WTC11 (cell line): Measurements from ENCODE around the gene SLC24A3. TPM values are rescaled to one million over a fixed set of nuclear protein-coding genes. Genes with fewer than 3 reads are reported as not detected.

Experiments used
- ATAC-seq: fragments of 200-7000 bp; cut with Tn5 transposase; 2 replicates; pipeline ENCODE4 v1.10.0; 2021; ENCODE audit warnings: mild to moderate bottlenecking, moderate library complexity
- CTCF ChIA-PET: fragments of 300-600 bp; sonication (Branson Sonifier 250); formaldehyde crosslinking; loops from one replicate; lab custom pipeline; 2021; ENCODE audit warnings: antibody characterized with exemption; lab: Charles Lee
- POLR2A ChIA-PET: fragments of 350-600 bp; sonication (Branson Sonifier 250); formaldehyde crosslinking; loops from one replicate; lab custom pipeline; 2021; ENCODE audit warnings: antibody characterized with exemption; lab: Charles Lee
- DNase-seq: peaks from one replicate; pipeline ENCODE4 v3.0.0; 2021; ENCODE audit warnings: low spot score
- H3K27ac Mint-ChIP-seq: 2 replicates; pipeline ENCODE4 v1.8.0; 2021; ENCODE audit warnings: mixed read lengths
- H3K27me3 Mint-ChIP-seq: 2 replicates; pipeline ENCODE4 v1.8.0; 2021; ENCODE audit warnings: low read depth, mild to moderate bottlenecking, moderate library complexity, mixed read lengths
- H3K36me3 Mint-ChIP-seq: 2 replicates; pipeline ENCODE4 v1.8.0; 2021; ENCODE audit warnings: mixed read lengths
- H3K4me1 Mint-ChIP-seq: 2 replicates; pipeline ENCODE4 v1.8.0; 2022; ENCODE audit warnings: mixed read lengths
- H3K4me3 Mint-ChIP-seq: 2 replicates; pipeline ENCODE4 v1.8.0; 2021; ENCODE audit warnings: mild to moderate bottlenecking, moderate library complexity, mixed read lengths
- H3K9me3 Mint-ChIP-seq: 2 replicates; pipeline ENCODE4 v1.8.0; 2021; ENCODE audit warnings: mixed read lengths
- ATF3 ChIP-seq: sonication (generic); formaldehyde crosslinking; conservative IDR thresholded peaks from 2 replicates; pipeline ENCODE4 v1.8.1; 2022; ENCODE audit warnings: mild to moderate bottlenecking, missing genetic modification reagents
- CBFB ChIP-seq: sonication (generic); formaldehyde crosslinking; IDR thresholded peaks from 2 replicates; pipeline ENCODE4 v1.8.1; 2022; ENCODE audit warnings: mild to moderate bottlenecking, low read depth, missing genetic modification reagents
- CREB1 ChIP-seq: sonication (generic); formaldehyde crosslinking; IDR thresholded peaks from 2 replicates; pipeline ENCODE4 v1.8.0; 2023; ENCODE audit warnings: mild to moderate bottlenecking, missing genetic modification reagents
- GABPB1 ChIP-seq: sonication (generic); formaldehyde crosslinking; IDR thresholded peaks from 2 replicates; pipeline ENCODE4 v1.8.1; 2023; ENCODE audit warnings: mild to moderate bottlenecking, missing genetic modification reagents
- IRF1 ChIP-seq: sonication (generic); formaldehyde crosslinking; IDR thresholded peaks from 2 replicates; pipeline ENCODE4 v1.8.0; 2023; ENCODE audit warnings: missing genetic modification reagents
- JAZF1 ChIP-seq: fragments of 250-450 bp; sonication (Bioruptor Pico); IDR thresholded peaks from 2 replicates; pipeline ENCODE4 v1.9.0; 2021; ENCODE audit warnings: moderate library complexity, mild to moderate bottlenecking, inconsistent platforms
- MLX ChIP-seq: sonication (generic); formaldehyde crosslinking; IDR thresholded peaks from 2 replicates; pipeline ENCODE4 v1.8.1; 2023; ENCODE audit warnings: mild to moderate bottlenecking, missing genetic modification reagents, moderate library complexity
- MXD4 ChIP-seq: fragments of 250-450 bp; sonication (Bioruptor Pico); IDR thresholded peaks from 2 replicates; pipeline ENCODE4 v1.8.0; 2021; ENCODE audit warnings: mild to moderate bottlenecking, moderate library complexity, borderline replicate concordance
- RELA ChIP-seq: sonication (generic); formaldehyde crosslinking; IDR thresholded peaks from 2 replicates; pipeline ENCODE4 v1.8.1; 2022; ENCODE audit warnings: missing genetic modification reagents, mild to moderate bottlenecking, borderline replicate concordance
- SOX15 ChIP-seq: fragments of 250-450 bp; sonication (Bioruptor Pico); IDR thresholded peaks from 2 replicates; pipeline ENCODE4 v1.9.0; 2021; ENCODE audit warnings: mild to moderate bottlenecking
- SP1 ChIP-seq: sonication (generic); formaldehyde crosslinking; conservative IDR thresholded peaks from 2 replicates; pipeline ENCODE4 v1.8.1; 2022; ENCODE audit warnings: missing genetic modification reagents
- STAT6 ChIP-seq: sonication (generic); formaldehyde crosslinking; conservative IDR thresholded peaks from 2 replicates; pipeline ENCODE4 v1.8.1; 2023; ENCODE audit warnings: mild to moderate bottlenecking, low read depth, missing genetic modification reagents, moderate library complexity
- TCF7 ChIP-seq: sonication (generic); formaldehyde crosslinking; IDR thresholded peaks from 2 replicates; pipeline ENCODE4 v1.8.0; 2022; ENCODE audit warnings: mild to moderate bottlenecking, low read depth, missing genetic modification reagents, moderate library complexity
- TEAD4 ChIP-seq: sonication (generic); formaldehyde crosslinking; IDR thresholded peaks from 2 replicates; pipeline ENCODE4 v1.8.0; 2022; ENCODE audit warnings: mild to moderate bottlenecking, missing genetic modification reagents
- TP53 ChIP-seq: sonication (generic); formaldehyde crosslinking; IDR thresholded peaks from 2 replicates; pipeline ENCODE4 v1.8.1; 2023; ENCODE audit warnings: mild to moderate bottlenecking, missing genetic modification reagents
- ZNF281 ChIP-seq: sonication (generic); formaldehyde crosslinking; IDR thresholded peaks from 2 replicates; pipeline ENCODE4 v1.8.0; 2023; ENCODE audit warnings: mild to moderate bottlenecking, missing genetic modification reagents
- ZNF317 ChIP-seq: sonication (generic); formaldehyde crosslinking; IDR thresholded peaks from 2 replicates; pipeline ENCODE4 v1.8.1; 2023; ENCODE audit warnings: low read depth, mild to moderate bottlenecking, moderate library complexity, missing genetic modification reagents, borderline replicate concordance
- ZNF416 ChIP-seq: fragments of 250-450 bp; sonication (Bioruptor Pico); IDR thresholded peaks from 2 replicates; pipeline ENCODE4 v1.9.0; 2021; ENCODE audit warnings: mild to moderate bottlenecking, inconsistent platforms
- ZNF671 ChIP-seq: fragments of 250-450 bp; sonication (Bioruptor Pico); IDR thresholded peaks from 2 replicates; pipeline ENCODE4 v1.8.0; 2021; ENCODE audit warnings: mild to moderate bottlenecking
- total RNA-seq: library from RNA; stranded (reverse); gene quantifications from 3 replicates; pipeline ENCODE4 v1.2.3, GENCODE V29; 2021
- TF ChIP-seq, protein P1 (sequence below): fragments of 200-600 bp; IDR thresholded peaks from 2 replicates; pipeline ENCODE4 v1.8.0; 2022; ENCODE audit warnings: antibody characterized with exemption
- TF ChIP-seq, protein P2 (sequence below): sonication (generic); formaldehyde crosslinking; IDR thresholded peaks from 2 replicates; pipeline ENCODE4 v1.8.0; 2022; ENCODE audit warnings: mild to moderate bottlenecking, missing genetic modification reagents
- TF ChIP-seq, protein P3 (sequence below): sonication (generic); formaldehyde crosslinking; IDR thresholded peaks from 2 replicates; pipeline ENCODE4 v1.8.0; 2022; ENCODE audit warnings: mild to moderate bottlenecking, missing genetic modification reagents
- TF ChIP-seq, protein P4 (sequence below): sonication (generic); formaldehyde crosslinking; IDR thresholded peaks from 2 replicates; pipeline ENCODE4 v1.8.1; 2022; ENCODE audit warnings: low read depth, missing genetic modification reagents, borderline replicate concordance

Gene SLC24A3
- total RNA-seq, 1 experiment from 2014 or later: 5.7 TPM

GRCh38 chr20:19628570-19629134 is 416.2 kb downstream of the SLC24A3 start:
- Mint-ChIP-seq H3K4me1 (peaks cover 4% of the 10 kb centered on the region), H3K36me3 (peaks cover 12% of the 10 kb centered on the region), H3K4me3 (no peak overlapping the region), H3K27ac (peak overlapping the region; percentile 69), H3K27me3 (no peaks in the 10 kb centered on the region), H3K9me3 (peaks cover 14% of the 10 kb centered on the region)
- ChIA-PET CTCF (interaction anchor here (0.6 to 2.6 kb wide), 19 partner anchors 9 to 783 kb away, joined by 3 to 27 read pairs (median 3); no protein-coding TSS in a partner anchor), POLR2A (interaction anchor here (1.2 kb wide), 1 partner anchor 29 kb away, joined by 16 read pairs; no protein-coding TSS in a partner anchor)
- peak; percentile 75 for DNase-seq
- ATAC-seq: peak; percentile 89
- no peak for TF ChIP-seq TP53
- TF ChIP-seq SP1 (CRISPR knock-in tag): no peak
- no peak for TF ChIP-seq JAZF1 (CRISPR knock-in tag)
- peak; percentile 99 for TF ChIP-seq GABPB1 (CRISPR knock-in tag)
- TF ChIP-seq CBFB (CRISPR knock-in tag): no peak
- TF ChIP-seq, protein P1, sequence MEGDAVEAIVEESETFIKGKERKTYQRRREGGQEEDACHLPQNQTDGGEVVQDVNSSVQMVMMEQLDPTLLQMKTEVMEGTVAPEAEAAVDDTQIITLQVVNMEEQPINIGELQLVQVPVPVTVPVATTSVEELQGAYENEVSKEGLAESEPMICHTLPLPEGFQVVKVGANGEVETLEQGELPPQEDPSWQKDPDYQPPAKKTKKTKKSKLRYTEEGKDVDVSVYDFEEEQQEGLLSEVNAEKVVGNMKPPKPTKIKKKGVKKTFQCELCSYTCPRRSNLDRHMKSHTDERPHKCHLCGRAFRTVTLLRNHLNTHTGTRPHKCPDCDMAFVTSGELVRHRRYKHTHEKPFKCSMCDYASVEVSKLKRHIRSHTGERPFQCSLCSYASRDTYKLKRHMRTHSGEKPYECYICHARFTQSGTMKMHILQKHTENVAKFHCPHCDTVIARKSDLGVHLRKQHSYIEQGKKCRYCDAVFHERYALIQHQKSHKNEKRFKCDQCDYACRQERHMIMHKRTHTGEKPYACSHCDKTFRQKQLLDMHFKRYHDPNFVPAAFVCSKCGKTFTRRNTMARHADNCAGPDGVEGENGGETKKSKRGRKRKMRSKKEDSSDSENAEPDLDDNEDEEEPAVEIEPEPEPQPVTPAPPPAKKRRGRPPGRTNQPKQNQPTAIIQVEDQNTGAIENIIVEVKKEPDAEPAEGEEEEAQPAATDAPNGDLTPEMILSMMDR: peak; percentile 80
- TF ChIP-seq ATF3 (CRISPR knock-in tag): 0 out of 2 replicates have a peak, but pooled peaks have one; percentile 67
- TF ChIP-seq, protein P2, sequence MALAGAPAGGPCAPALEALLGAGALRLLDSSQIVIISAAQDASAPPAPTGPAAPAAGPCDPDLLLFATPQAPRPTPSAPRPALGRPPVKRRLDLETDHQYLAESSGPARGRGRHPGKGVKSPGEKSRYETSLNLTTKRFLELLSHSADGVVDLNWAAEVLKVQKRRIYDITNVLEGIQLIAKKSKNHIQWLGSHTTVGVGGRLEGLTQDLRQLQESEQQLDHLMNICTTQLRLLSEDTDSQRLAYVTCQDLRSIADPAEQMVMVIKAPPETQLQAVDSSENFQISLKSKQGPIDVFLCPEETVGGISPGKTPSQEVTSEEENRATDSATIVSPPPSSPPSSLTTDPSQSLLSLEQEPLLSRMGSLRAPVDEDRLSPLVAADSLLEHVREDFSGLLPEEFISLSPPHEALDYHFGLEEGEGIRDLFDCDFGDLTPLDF (CRISPR knock-in tag): no peak
- TF ChIP-seq MXD4 (CRISPR knock-in tag): no peak

GRCh38 chr20:19631410-19631809 is 419.0 kb downstream of the SLC24A3 start:
- CTCF ChIA-PET: no interaction called here
- TF ChIP-seq ZNF281 (no peak), ZNF317 (CRISPR knock-in tag) (no peak), STAT6 (no peak), ZNF416 (CRISPR knock-in tag) (no peak), TCF7 (no peak), IRF1 (CRISPR knock-in tag) (no peak), CREB1 (CRISPR knock-in tag) (no peak), ZNF671 (no peak), TEAD4 (CRISPR knock-in tag) (no peak), RELA (CRISPR knock-in tag) (no peak), MLX (CRISPR knock-in tag) (no peak), SOX15 (CRISPR knock-in tag) (no peak)
- TF ChIP-seq, protein P3, sequence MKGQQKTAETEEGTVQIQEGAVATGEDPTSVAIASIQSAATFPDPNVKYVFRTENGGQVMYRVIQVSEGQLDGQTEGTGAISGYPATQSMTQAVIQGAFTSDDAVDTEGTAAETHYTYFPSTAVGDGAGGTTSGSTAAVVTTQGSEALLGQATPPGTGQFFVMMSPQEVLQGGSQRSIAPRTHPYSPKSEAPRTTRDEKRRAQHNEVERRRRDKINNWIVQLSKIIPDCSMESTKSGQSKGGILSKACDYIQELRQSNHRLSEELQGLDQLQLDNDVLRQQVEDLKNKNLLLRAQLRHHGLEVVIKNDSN (CRISPR knock-in tag): no peak
- TF ChIP-seq, protein P4, sequence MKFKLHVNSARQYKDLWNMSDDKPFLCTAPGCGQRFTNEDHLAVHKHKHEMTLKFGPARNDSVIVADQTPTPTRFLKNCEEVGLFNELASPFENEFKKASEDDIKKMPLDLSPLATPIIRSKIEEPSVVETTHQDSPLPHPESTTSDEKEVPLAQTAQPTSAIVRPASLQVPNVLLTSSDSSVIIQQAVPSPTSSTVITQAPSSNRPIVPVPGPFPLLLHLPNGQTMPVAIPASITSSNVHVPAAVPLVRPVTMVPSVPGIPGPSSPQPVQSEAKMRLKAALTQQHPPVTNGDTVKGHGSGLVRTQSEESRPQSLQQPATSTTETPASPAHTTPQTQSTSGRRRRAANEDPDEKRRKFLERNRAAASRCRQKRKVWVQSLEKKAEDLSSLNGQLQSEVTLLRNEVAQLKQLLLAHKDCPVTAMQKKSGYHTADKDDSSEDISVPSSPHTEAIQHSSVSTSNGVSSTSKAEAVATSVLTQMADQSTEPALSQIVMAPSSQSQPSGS (CRISPR knock-in tag): no peak

More at GRCh38 chr20:19631410-19631809, 419.0 kb downstream of the SLC24A3 start:
- Mint-ChIP-seq H3K36me3 (no peaks in the 10 kb centered on the region), H3K27me3 (no peaks in the 10 kb centered on the region), H3K27ac (no peak overlapping the region), H3K4me3 (no peak overlapping the region), H3K9me3 (peaks cover 8% of the 10 kb centered on the region; the same call in 1 of the 2 replicates), H3K4me1 (peaks cover 8% of the 10 kb centered on the region)
- POLR2A ChIA-PET: no interaction called here
- ATAC-seq: no peak
- DNase-seq: no peak
